Lower leg skin (tissue), 3 donors: ENCODE data around the gene NGEF.

Experiments used
- CTCF ChIP-seq, 3 donors: fragments of 450-650 bp; IDR thresholded peaks; one replicate each; pipeline ENCODE4 v1.5.1; 2016; ENCODE audit warnings: antibody characterized with exemption in 3 of 3, mild to moderate bottlenecking in 3 of 3, moderate library complexity in 2 of 3
- POLR2A ChIP-seq, 2 donors: fragments of 450-650 bp; IDR thresholded peaks; one replicate each; pipeline ENCODE4 v1.6.1; 2016 to 2017; ENCODE audit warnings: antibody characterized with exemption in 2 of 2, mild to moderate bottlenecking in 1 of 2, moderate library complexity in 1 of 2

GRCh38 chr2:233039846-233040530 lies 26.9 kb upstream of the NGEF start:
- TF ChIP-seq POLR2A (IDR thresholded peaks at IDR 0.05) = no peak
- no peak for TF ChIP-seq CTCF (IDR thresholded peaks at IDR 0.05)
